NCI-H460 (cell line): ENCODE data around the gene SPATS1. TPM values are rescaled to one million over a fixed set of nuclear protein-coding genes. Genes with fewer than 3 reads are reported as not detected.

ENCODE experiments used
- DNase-seq: peaks from one replicate; pipeline ENCODE4 v3.0.0-alpha.2; 2016; ENCODE audit warnings: low read depth; ENCODE audit errors: extremely low read depth
- polyA plus RNA-seq: library from polyadenylated mRNA; depleted of rRNA; stranded (reverse); fragments of >200 nt; gene quantifications from 2 replicates; pipeline ENCODE4 v1.2.3, GENCODE V29; 2014; cell fraction: nucleus; rRNA removed
- total RNA-seq: library from RNA; depleted of rRNA; stranded (reverse); fragments of >200 nt; shearing (Covaris generic); gene quantifications from 2 replicates; pipeline ENCODE4 v1.2.3, GENCODE V29; 2014; rRNA removed

Gene SPATS1, protein sequence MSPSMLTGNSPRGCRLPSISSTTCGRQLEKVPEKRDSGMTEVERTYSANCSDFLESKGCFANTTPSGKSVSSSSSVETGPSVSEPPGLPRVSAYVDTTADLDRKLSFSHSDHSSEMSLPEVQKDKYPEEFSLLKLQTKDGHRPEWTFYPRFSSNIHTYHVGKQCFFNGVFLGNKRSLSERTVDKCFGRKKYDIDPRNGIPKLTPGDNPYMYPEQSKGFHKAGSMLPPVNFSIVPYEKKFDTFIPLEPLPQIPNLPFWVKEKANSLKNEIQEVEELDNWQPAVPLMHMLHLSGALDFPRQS
- total RNA-seq, result not detected in 2 replicates
- not detected in 2 replicates for polyA plus RNA-seq

GRCh38 chr6:44342489-44342888 is at the start of gene SPATS1:
SPATS1 (plus strand) TSS chr6:44342650; CDS start chr6:44343096, 446 bp downstream.
- no peak for DNase-seq

- no peak for DNase-seq
These were observed 49.6 kb upstream of the SPATS1 start for GRCh38 chr6:44292661-44293365.

GRCh38 chr6:44294832-44295791 is 47.3 kb upstream of the SPATS1 start:
- DNase-seq, result no peak

DNA sequence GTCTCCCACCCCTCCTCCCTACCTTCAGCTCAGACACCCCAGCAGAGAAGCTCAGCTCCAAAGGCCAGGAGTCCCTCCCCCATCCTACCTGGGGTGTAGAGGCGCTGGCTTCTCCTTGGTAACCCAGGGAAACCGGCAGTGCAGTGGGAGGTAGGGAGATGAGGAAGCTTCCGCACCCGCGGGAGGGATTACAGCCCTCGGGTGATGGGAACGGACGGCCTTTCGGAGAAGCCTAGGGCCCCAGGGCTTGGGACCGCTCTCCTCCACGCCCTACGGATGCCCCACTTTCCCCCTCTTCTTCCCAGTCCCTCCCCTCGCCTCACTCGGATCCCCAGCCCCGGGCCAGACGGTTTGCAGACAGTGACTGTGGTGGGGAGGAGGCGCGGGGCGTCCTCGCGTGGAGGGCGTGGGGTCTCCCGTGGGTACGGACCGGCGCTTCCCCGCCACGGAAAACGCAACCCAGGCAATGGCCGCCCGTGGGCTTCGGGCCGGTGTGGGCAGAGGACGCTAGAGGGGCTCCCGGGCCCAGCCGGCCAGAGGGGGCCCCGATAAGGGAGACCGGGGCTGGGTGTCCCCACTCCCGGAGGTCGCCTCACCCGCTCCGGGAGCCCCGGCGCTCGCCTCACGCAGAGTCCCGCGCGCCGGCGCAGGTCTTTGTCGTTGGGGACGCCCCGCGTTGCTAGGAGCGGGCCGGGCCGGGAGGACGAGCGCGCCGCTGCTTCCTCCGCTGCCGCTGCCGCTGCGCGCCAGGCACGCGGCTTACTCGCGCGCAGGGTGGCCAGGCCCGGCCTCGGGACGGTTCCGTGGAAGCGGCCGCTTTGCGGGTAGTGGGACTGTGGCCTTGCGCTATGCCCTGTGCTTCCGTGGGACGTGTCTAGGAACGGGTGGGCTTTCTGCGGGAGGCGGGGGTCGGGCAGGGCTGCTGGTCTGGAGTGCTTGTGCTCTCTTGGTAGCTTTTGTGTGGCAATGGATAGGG is 45.1 kb upstream of the SPATS1 start:
- DNase-seq, result peak; percentile 8

- DNase-seq, result no peak
These were observed 44.2 kb upstream of the SPATS1 start for GRCh38 chr6:44298055-44298803.

GRCh38 chr6:44298864-44299263 is 43.6 kb upstream of the SPATS1 start:
- no peak for DNase-seq

GRCh38 chr6:44300292-44300823 is 42.1 kb upstream of the SPATS1 start:
- DNase-seq, result no peak

DNA sequence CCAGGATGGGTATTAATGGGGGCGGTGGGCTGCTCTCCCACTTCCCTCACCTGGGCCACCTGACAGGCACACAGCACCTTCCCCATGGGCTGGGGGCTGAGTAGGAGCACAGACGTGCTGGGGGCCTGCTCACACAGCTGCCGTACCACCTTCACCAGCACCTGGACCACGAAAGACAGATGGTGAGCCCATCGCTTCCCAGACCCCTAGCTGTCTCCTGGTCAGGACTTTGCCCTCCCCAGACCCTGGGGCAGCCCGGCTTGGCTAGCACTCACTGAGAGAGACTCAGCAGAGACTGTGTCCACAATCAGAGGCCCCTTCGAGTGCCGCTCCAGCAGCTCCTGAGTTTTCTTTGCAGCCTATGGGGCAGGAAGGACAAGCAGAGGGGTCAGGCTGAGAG is 41.3 kb upstream of the SPATS1 start:
- no peak for DNase-seq

DNA sequence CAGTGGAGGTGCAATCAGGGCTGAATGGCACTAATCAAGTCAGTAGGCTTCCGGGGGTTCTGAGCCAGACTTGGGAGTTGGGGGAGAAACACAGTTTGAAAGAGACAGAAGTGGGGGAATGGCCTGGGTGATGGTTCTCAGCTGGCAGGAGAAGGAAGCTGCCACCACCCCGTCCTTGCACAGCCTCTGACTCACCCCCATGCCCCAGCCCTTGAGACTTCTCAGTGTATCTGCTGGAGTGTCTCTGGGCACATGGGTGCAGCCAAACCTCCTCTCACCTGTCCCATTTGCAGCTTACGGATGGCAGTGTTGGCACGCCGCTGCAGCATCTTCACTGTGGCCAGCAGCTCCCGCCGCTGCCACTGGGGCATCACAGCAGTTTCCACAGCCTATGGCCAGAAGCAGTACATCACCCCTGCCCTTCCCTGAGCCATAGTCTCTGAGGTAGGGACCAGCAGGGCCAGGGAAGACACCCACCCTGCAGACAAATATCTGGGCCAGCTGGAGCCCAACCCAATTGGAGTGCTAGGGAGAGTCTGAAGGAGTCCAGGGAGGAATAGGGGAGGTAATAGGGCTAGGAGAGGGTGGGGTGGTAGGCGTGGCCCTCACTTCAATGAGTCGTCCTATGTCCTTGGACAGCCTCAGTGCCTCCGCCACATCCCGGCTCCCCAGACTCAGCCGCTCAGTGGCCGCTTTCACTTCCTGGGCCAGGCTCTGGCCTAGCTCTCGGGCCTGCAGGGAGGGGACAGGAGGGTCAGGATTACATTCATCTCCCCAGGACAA is 40.5 kb upstream of the SPATS1 start:
- no peak for DNase-seq

GRCh38 chr6:44302856-44303255 is 39.6 kb upstream of the SPATS1 start:
- DNase-seq, result no peak

GRCh38 chr6:44303842-44304241 is 38.6 kb upstream of the SPATS1 start:
- DNase-seq, result no peak

- DNase-seq, result no peak
These were observed 37.9 kb upstream of the SPATS1 start for GRCh38 chr6:44304282-44305199.

GRCh38 chr6:44305200-44305725 is 37.2 kb upstream of the SPATS1 start:
- no peak for DNase-seq

DNA sequence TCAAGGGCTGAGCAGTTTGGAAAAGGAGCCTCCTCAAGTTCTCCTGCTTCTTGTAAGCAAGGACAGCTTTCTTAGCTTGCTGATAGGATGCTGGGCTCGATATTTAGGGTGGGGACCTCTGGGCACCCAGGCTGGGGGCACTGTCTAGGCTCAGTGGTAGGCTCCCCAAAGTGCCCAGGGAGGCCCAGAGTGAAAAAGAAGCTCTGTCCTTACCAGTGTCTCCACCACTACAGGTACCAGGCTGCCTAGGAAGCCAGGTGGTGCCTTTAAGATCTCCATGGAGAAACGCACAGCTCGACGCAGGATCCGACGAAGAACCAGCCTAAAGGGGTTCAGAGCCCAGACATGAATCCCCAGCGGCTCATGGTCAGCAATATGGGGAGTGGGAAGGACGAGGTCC is 35.7 kb upstream of the SPATS1 start:
- DNase-seq, result no peak

- DNase-seq, result no peak
These were observed 35.2 kb upstream of the SPATS1 start for GRCh38 chr6:44307217-44307616.

GRCh38 chr6:44309092-44309491 is 33.4 kb upstream of the SPATS1 start:
- no peak for DNase-seq

DNA sequence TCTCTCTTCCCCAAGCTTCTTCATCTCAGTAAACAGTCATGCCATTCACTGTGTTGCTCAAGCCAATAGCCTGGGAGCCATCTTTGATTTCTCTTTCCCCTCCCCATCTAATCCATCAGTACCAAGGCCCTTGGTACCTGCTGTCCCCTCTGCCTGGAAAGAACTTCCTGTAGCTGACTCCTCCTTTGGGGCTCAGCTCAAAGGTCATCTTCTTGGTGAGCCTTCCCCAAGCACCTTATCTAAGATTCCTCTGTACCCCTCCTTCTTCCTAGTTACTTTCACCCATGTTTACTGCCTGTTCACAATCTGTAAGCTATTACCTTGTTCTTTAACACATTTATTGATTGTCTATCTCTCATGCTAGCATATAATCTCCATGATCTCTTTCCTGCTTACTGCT is 32.8 kb upstream of the SPATS1 start:
- no peak for DNase-seq
